Liver (tissue), 9 donors: ENCODE data around the gene DNAJB1. TPM values are rescaled to one million over a fixed set of nuclear protein-coding genes. Genes with fewer than 3 reads are reported as not detected.
A peak's percentile ranks its signal among the peaks of the same experiment; 100 is the strongest.

Experiments
- DNase-seq: peaks from one replicate; pipeline ENCODE4 v3.0.0-alpha.2; 2017; ENCODE audit warnings: low spot score
- H3K27ac ChIP-seq, 2 donors: one replicate each; pipeline ENCODE4 v1.7.0; 2013; ENCODE audit warnings: inconsistent platforms in 2 of 2, low read length in 2 of 2, control low read depth in 1 of 2, low read depth in 1 of 2, mild to moderate bottlenecking in 1 of 2
- H3K27me3 ChIP-seq, 4 donors: one replicate each; pipeline versions ENCODE4 v1.6.1 to v1.7.0; 2013; ENCODE audit warnings: low read length in 3 of 4, inconsistent platforms in 1 of 4, mild to moderate bottlenecking in 1 of 4, moderate library complexity in 1 of 4; ENCODE audit not compliant: control insufficient read depth in 4 of 4, insufficient read depth in 4 of 4
- H3K36me3 ChIP-seq, 4 donors: one replicate each; pipeline versions ENCODE4 v1.6.1 to v1.7.0; 2013; ENCODE audit warnings: low read length in 3 of 4, mild to moderate bottlenecking in 3 of 4, low read depth in 1 of 4, moderate library complexity in 1 of 4; ENCODE audit not compliant: control insufficient read depth in 4 of 4, insufficient read depth in 3 of 4
- H3K4me1 ChIP-seq, 4 donors: one replicate each; pipeline versions ENCODE4 v1.6.1 to v1.7.0; 2013; ENCODE audit warnings: low read length in 3 of 4, mild to moderate bottlenecking in 3 of 4, moderate library complexity in 1 of 4; ENCODE audit not compliant: control insufficient read depth in 4 of 4, insufficient read depth in 4 of 4
- H3K4me3 ChIP-seq, 3 donors: one replicate each; pipeline versions ENCODE4 v1.6.1 to v1.7.0; 2013; ENCODE audit warnings: low read length in 3 of 3, control low read depth in 1 of 3, low read depth in 1 of 3, mild to moderate bottlenecking in 1 of 3
- H3K9ac ChIP-seq, 2 donors: one replicate each; pipeline ENCODE4 v1.7.0; 2013; ENCODE audit warnings: low read length in 2 of 2, mild to moderate bottlenecking in 2 of 2, moderate library complexity in 2 of 2, control low read depth in 1 of 2, low read depth in 1 of 2
- H3K9me3 ChIP-seq, 4 donors: one replicate each; pipeline versions ENCODE4 v1.6.1 to v1.7.0; 2013; ENCODE audit warnings: low read length in 3 of 4; ENCODE audit not compliant: control insufficient read depth in 4 of 4
- ATF3 ChIP-seq: IDR thresholded peaks from 2 replicates; pipeline ENCODE4 v1.6.1; 2016; ENCODE audit warnings: antibody characterized with exemption
- CTCF ChIP-seq: fragments of 150-350 bp; IDR thresholded peaks from 2 replicates; pipeline ENCODE4 v1.5.1; 2017; ENCODE audit warnings: improper control_type of control experiment, low read depth, low read length; ENCODE audit not compliant: missing input control
- EGR1 ChIP-seq, 2 donors: IDR thresholded peaks; 2 replicates each; pipeline ENCODE4 v1.6.1; 2016 to 2018; ENCODE audit warnings: antibody characterized with exemption in 2 of 2, low read depth in 2 of 2
- FOXA2 ChIP-seq: IDR thresholded peaks from 2 replicates; pipeline ENCODE4 v1.6.1; 2016; ENCODE audit warnings: antibody characterized with exemption
- HNF4A ChIP-seq, 2 donors: conservative IDR thresholded peaks; 2 replicates each; pipeline ENCODE4 v1.6.1; 2016; ENCODE audit warnings: antibody characterized with exemption in 2 of 2, mild to moderate bottlenecking in 2 of 2
- JUND ChIP-seq, 2 donors: IDR thresholded peaks; 2 replicates each; pipeline ENCODE4 v1.6.1; 2016; ENCODE audit warnings: antibody characterized with exemption in 2 of 2
- MAX ChIP-seq: IDR thresholded peaks from 2 replicates; pipeline ENCODE4 v1.6.1; 2016; ENCODE audit warnings: antibody characterized with exemption
- NR2F2 ChIP-seq: IDR thresholded peaks from 2 replicates; pipeline ENCODE4 v1.6.1; 2016; ENCODE audit warnings: antibody characterized with exemption
- RAD21 ChIP-seq, 2 donors: IDR thresholded peaks; 2 replicates each; pipeline ENCODE4 v1.6.1; 2016; ENCODE audit warnings: antibody characterized with exemption in 2 of 2, mild to moderate bottlenecking in 2 of 2
- REST ChIP-seq: IDR thresholded peaks from 2 replicates; pipeline ENCODE4 v1.6.1; 2016; ENCODE audit warnings: antibody characterized with exemption, mild to moderate bottlenecking
- TAF1 ChIP-seq: conservative IDR thresholded peaks from 2 replicates; pipeline ENCODE4 v1.6.1; 2016; ENCODE audit warnings: antibody characterized with exemption, mild to moderate bottlenecking
- YY1 ChIP-seq: IDR thresholded peaks from 2 replicates; pipeline ENCODE4 v1.6.1; 2016; ENCODE audit warnings: antibody characterized with exemption, mild to moderate bottlenecking
- ZBTB33 ChIP-seq: IDR thresholded peaks from 2 replicates; pipeline ENCODE4 v1.6.1; 2016; ENCODE audit warnings: antibody characterized with exemption
- WGBS: extraction: QIAGEN DNeasy Blood & Tissue Kit; methylation state at CpG from one replicate; pipeline ENCODE4 v1.1.7; 2013; 5-methylcytosine and 5-hydroxymethylcytosine counted together
- polyA plus RNA-seq, 2 donors: library from polyadenylated mRNA; stranded (reverse) in 1 of 2; unstranded in 1 of 2; fragments of 200-250 nt in 1 of 2; fragments of >200 nt in 1 of 2; fragmentation: Nextera tagmentation in 1 of 2; extraction: Ambion mirVana in 1 of 2; gene quantifications; one replicate each; pipeline versions ENCODE4 v1.2.1 to v1.2.3, GENCODE V29; 2013 to 2015
- total RNA-seq, 2 donors: library from RNA; depleted of rRNA; stranded (reverse); fragments of >200 nt; gene quantifications; one replicate each; pipeline ENCODE4 v1.2.3, GENCODE V29; 2014
- donor health status: healthy.
- donor health status: healthy.
- donor health status: healthy.
- donor health status: healthy.
- donor health status: healthy.

The DNAJB1 gene
- total and polyA plus RNA-seq, 4 donors, result 29.4 to 43.0 (median 34.5) TPM

GRCh38 chr19:14473073-14473977, 44.9 kb downstream of the DNAJB1 start:
- H3K4me3 ChIP-seq, result peak overlapping the region in 1 of 3 donors; percentile 45
- peaks cover 3 to 19% (median 8%) of the 10 kb centered on the region in 4 donors for H3K36me3 ChIP-seq
- H3K9ac ChIP-seq, result no peak overlapping the region
- no peak overlapping the region for H3K27ac ChIP-seq
- H3K4me1 ChIP-seq, result peaks cover 5 to 27% (median 18%) of the 10 kb centered on the region in 4 donors
- no peak for TF ChIP-seq YY1
- 12% methylated on average over 97 of the region's 97 CpGs for WGBS
- H3K27me3 ChIP-seq, result peaks cover 0 to 3% (median 0%) of the 10 kb centered on the region in 4 donors
- no peaks in the 10 kb centered on the region for H3K9me3 ChIP-seq
- DNase-seq, result no peak

- no peak overlapping the region for H3K9ac ChIP-seq
- H3K4me1 ChIP-seq, result peaks cover 5 to 27% (median 18%) of the 10 kb centered on the region in 4 donors
- TF ChIP-seq RAD21 (IDR thresholded peaks at IDR 0.05) (peak; percentile 43 to 75), ZBTB33 (no peak), CTCF (peak; percentile 79)
- peak; percentile 89 for DNase-seq
- H3K27ac ChIP-seq, result no peak overlapping the region
- no peaks in the 10 kb centered on the region for H3K9me3 ChIP-seq
- H3K36me3 ChIP-seq, result peaks cover 7 to 24% (median 9%) of the 10 kb centered on the region in 4 donors
- WGBS, result 5% methylated on average over 66 of the region's 66 CpGs
- no peak overlapping the region for H3K4me3 ChIP-seq
- H3K27me3 ChIP-seq, result peaks cover 0 to 3% (median 0%) of the 10 kb centered on the region in 4 donors
Observed at GRCh38 chr19:14472202-14472938, 45.8 kb downstream of the DNAJB1 start.

- 80% methylated on average over 46 of the region's 46 CpGs for whole genome bisulfite sequencing
- DNase-seq, result no peak
- peaks cover 5 to 27% (median 18%) of the 10 kb centered on the region in 4 donors for H3K4me1 ChIP-seq
- H3K27me3 ChIP-seq, result peaks cover 0 to 3% (median 0%) of the 10 kb centered on the region in 4 donors
- peaks cover 7 to 28% (median 9%) of the 10 kb centered on the region in 4 donors for H3K36me3 ChIP-seq
- no peaks in the 10 kb centered on the region for H3K9me3 ChIP-seq
- H3K4me3 ChIP-seq, result no peak overlapping the region
- H3K27ac ChIP-seq, result no peak overlapping the region
- no peak overlapping the region for H3K9ac ChIP-seq
- TF ChIP-seq FOXA2, result no peak
- TF ChIP-seq HNF4A (conservative IDR thresholded peaks at IDR 0.05), result no peak
- TF ChIP-seq TAF1, result no peak
- no peak for TF ChIP-seq YY1
- TF ChIP-seq NR2F2, result no peak
- TF ChIP-seq JUND (IDR thresholded peaks at IDR 0.05), result no peak
- no peak for TF ChIP-seq MAX
- TF ChIP-seq EGR1 (IDR thresholded peaks at IDR 0.05; ENCODE audit: low read depth in 2 of 2), result no peak
- TF ChIP-seq RAD21 (IDR thresholded peaks at IDR 0.05), result no peak
- TF ChIP-seq REST, result no peak
- TF ChIP-seq ATF3, result no peak
Observed at GRCh38 chr19:14471436-14472187, 46.6 kb downstream of the DNAJB1 start.
